ENCODE measurements around the gene CDHR1. TPM values are rescaled to one million over a fixed set of nuclear protein-coding genes. Genes with fewer than 3 reads are reported as not detected.

CDHR1 gene
- total and polyA plus RNA-seq, 2 experiments from 2014 or later, result 3.2 to 6.6 TPM

DNA sequence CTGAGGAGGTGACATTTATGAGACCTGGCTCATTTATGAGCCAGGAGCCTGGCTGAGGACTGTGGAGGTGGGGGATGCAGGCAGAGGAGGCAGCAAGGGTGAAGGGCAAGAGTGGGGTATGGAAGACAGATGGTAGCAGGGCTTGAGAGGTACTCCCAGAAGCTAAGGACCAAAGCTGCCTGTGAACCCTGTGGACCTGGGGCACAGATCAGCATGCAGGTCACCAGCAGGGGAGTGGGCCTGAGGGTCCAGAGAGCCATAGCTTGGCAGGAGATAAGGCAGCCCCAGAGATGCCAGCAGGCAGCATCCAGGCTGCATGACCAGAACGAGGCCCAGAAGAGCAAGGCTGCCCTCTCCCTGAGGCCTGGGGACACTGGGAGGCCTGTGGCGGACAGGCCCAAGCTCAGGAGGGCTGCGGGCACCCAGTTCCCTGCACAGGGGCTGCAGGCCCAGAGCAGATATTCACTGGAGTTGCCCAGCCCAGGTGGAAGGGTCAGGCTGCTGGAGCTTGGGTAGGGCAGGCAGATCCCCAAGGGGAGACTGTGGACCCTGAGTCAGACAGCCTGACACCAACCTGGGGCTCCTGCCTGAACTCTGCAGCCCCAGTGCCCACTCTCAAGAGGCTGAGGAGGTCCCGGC, 17.4 kb upstream of the CDHR1 start:
- peaks cover 5% of the 10 kb centered on the region; the same call in 1 of the 3 replicates for H3K36me3 Mint-ChIP-seq (ENCODE audit: low read depth)
- peaks cover 4% of the 10 kb centered on the region; the same call in 1 of the 3 replicates for H3K4me1 Mint-ChIP-seq
- Histone ChIP-seq H4K20me1 (replicated peaks; ENCODE audit: insufficient read depth) (no peaks in the 10 kb centered on the region; the same call in 1 of the 2 replicates), H3K36me3 (ENCODE audit: insufficient read depth) (no peaks in the 10 kb centered on the region), H3K9me2 (ENCODE audit: insufficient read depth) (no peaks in the 10 kb centered on the region; the same call in 1 of the 2 replicates), H3F3A (replicated peaks; ENCODE audit: low read depth) (no peaks in the 10 kb centered on the region), H3K27ac (ENCODE audit: low read depth) (no peak overlapping the region), H3K4me1 (ENCODE audit: insufficient read depth) (no peaks in the 10 kb centered on the region), H3K79me2 (replicated peaks; ENCODE audit: insufficient read depth) (no peaks in the 10 kb centered on the region), H3K27me3 (ENCODE audit: insufficient read depth) (no peaks in the 10 kb centered on the region), H3K4me2 (no peak overlapping the region), H3K4me3 (no peak overlapping the region), H2AFZ (0 out of 2 replicates have a peak overlapping the region, but pooled peaks have one; percentile 47)
- H3K4me3 Mint-ChIP-seq, result no peak overlapping the region
- H3K27me3 Mint-ChIP-seq (ENCODE audit: insufficient read depth, low read depth, poor library complexity), result peaks cover 5% of the 10 kb centered on the region
- DNase-seq (ENCODE audit: low spot score), result no peak
- H3K9me3 Mint-ChIP-seq, result peaks cover 12% of the 10 kb centered on the region
- ATAC-seq, result no peak
- no peak overlapping the region for H3K27ac Mint-ChIP-seq
- TF ChIP-seq, protein P1, sequence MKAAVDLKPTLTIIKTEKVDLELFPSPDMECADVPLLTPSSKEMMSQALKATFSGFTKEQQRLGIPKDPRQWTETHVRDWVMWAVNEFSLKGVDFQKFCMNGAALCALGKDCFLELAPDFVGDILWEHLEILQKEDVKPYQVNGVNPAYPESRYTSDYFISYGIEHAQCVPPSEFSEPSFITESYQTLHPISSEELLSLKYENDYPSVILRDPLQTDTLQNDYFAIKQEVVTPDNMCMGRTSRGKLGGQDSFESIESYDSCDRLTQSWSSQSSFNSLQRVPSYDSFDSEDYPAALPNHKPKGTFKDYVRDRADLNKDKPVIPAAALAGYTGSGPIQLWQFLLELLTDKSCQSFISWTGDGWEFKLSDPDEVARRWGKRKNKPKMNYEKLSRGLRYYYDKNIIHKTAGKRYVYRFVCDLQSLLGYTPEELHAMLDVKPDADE (IDR thresholded peaks at IDR 0.05), result no peak
- TF ChIP-seq CREB1 (CRISPR knock-in tag; IDR thresholded peaks at IDR 0.05; ENCODE audit: low read depth), result no peak
- no peak for TF ChIP-seq STAT1 (IDR thresholded peaks at IDR 0.05; ENCODE audit: unreplicated experiment)
- no peak for TF ChIP-seq ZNF331 (CRISPR knock-in tag; IDR thresholded peaks at IDR 0.05; ENCODE audit: low read depth)
- TF ChIP-seq ZNF462 (CRISPR knock-in tag; IDR thresholded peaks at IDR 0.05), result no peak
- TF ChIP-seq POLR2AphosphoS5 (IDR thresholded peaks at IDR 0.05; ENCODE audit: low read depth), result no peak
- TF ChIP-seq EZH2phosphoT487 (IDR thresholded peaks at IDR 0.05; ENCODE audit: unreplicated experiment), result no peak
- TF ChIP-seq EZH2 (IDR thresholded peaks at IDR 0.05; ENCODE audit: low read depth, unreplicated experiment), result no peak
- TF ChIP-seq JUNB (IDR thresholded peaks at IDR 0.05; ENCODE audit: unreplicated experiment), result no peak
- no peak for TF ChIP-seq NANOG (IDR thresholded peaks at IDR 0.05; ENCODE audit: borderline replicate concordance)
- no peak for TF ChIP-seq CTCF (conservative IDR thresholded peaks at IDR 0.05; ENCODE audit: low read depth in 2 of 2)
- TF ChIP-seq REST (IDR thresholded peaks at IDR 0.05; ENCODE audit: unreplicated experiment), result no peak
- no peak for TF ChIP-seq ZNF114 (CRISPR knock-in tag; IDR thresholded peaks at IDR 0.05)

Data from GM23338 (cell line).